PC-3 (cell line): ENCODE results near the gene HNF4A. TPM values are rescaled to one million over a fixed set of nuclear protein-coding genes. Genes with fewer than 3 reads are reported as not detected.

Source experiments
- ATAC-seq: fragments of 200-7000 bp; cut with Tn5 transposase; 2 replicates; pipeline ENCODE4 v1.9.1; 2020; ENCODE audit warnings: mild to moderate bottlenecking, moderate library complexity
- BruUV-seq: library from RNA; stranded (reverse); fragments of 400-500 nt; replicated peaks from 2 replicates; lab custom pipeline; 2021; lab: Mats Ljungman, UMichigan
- CTCF ChIA-PET: fragments of 300-600 bp; sonication (Branson Sonifier 250); formaldehyde crosslinking; loops from one replicate; lab custom pipeline; 2022; ENCODE audit warnings: antibody characterized with exemption; lab: Charles Lee
- POLR2A ChIA-PET: fragments of 300-600 bp; sonication (Branson Sonifier 250); formaldehyde crosslinking; loops from one replicate; lab custom pipeline; 2022; ENCODE audit warnings: antibody characterized with exemption; ENCODE audit not compliant: unreplicated experiment; lab: Charles Lee
- DNase-seq: peaks from one replicate; pipeline ENCODE4 v3.0.0-alpha.2; 2015
- H2AFZ ChIP-seq: fragments of 300-600 bp; sonication (generic); 2 replicates; pipeline ENCODE4 v1.6.0; 2016; ENCODE audit warnings: antibody characterized with exemption, low read length
- H3F3A ChIP-seq: fragments of 300-600 bp; sonication (generic); one replicate; pipeline ENCODE4 v1.6.0; 2017; ENCODE audit warnings: antibody characterized with exemption, low read length, control low read depth, mild to moderate bottlenecking; ENCODE audit not compliant: unreplicated experiment
- H3K27ac ChIP-seq: fragments of 300-600 bp; sonication (generic); 2 replicates; pipeline ENCODE4 v1.5.1; 2016; ENCODE audit warnings: mild to moderate bottlenecking, low read length
- H3K27me3 ChIP-seq: fragments of 300-600 bp; sonication (generic); 2 replicates; pipeline ENCODE4 v1.6.1; 2016; ENCODE audit warnings: low read length, mixed read lengths
- H3K36me3 ChIP-seq: fragments of 300-600 bp; sonication (generic); 2 replicates; pipeline ENCODE4 v1.6.1; 2016; ENCODE audit warnings: low read depth, mixed run types, low read length, mixed read lengths
- H3K4me1 ChIP-seq: fragments of 300-600 bp; sonication (generic); 2 replicates; pipeline ENCODE4 v1.5.1; 2016; ENCODE audit warnings: low read length; ENCODE audit not compliant: insufficient read depth
- H3K4me2 ChIP-seq: fragments of 300-600 bp; sonication (generic); 2 replicates; pipeline ENCODE4 v1.6.0; 2016; ENCODE audit warnings: low read length
- H3K4me3 ChIP-seq: fragments of 300-600 bp; sonication (generic); 2 replicates; pipeline ENCODE4 v1.5.1; 2016; ENCODE audit warnings: mild to moderate bottlenecking, low read length, mixed read lengths
- H3K79me2 ChIP-seq: fragments of 300-600 bp; sonication (generic); 2 replicates; pipeline ENCODE4 v1.6.1; 2017; ENCODE audit warnings: low read length, mixed read lengths
- H3K9ac ChIP-seq: fragments of 300-600 bp; sonication (generic); 2 replicates; pipeline ENCODE4 v1.6.0; 2016; ENCODE audit warnings: mild to moderate bottlenecking, low read length
- H3K9me2 ChIP-seq: fragments of 300-600 bp; sonication (generic); replicated peaks from 2 replicates; pipeline ENCODE4 v1.6.1; 2016; ENCODE audit warnings: mixed run types, low read length, mixed read lengths
- H3K9me3 ChIP-seq: fragments of 300-600 bp; sonication (generic); 2 replicates; pipeline ENCODE4 v1.6.1; 2016; ENCODE audit warnings: low read length, mixed read lengths
- H4K20me1 ChIP-seq: fragments of 300-600 bp; sonication (generic); 2 replicates; pipeline ENCODE4 v1.6.1; 2016; ENCODE audit warnings: low read length, mixed read lengths
- CTCF ChIP-seq: fragments of 300-600 bp; sonication (generic); conservative IDR thresholded peaks from 2 replicates; pipeline ENCODE4 v1.5.1; 2017; ENCODE audit warnings: antibody characterized with exemption, low read depth, mild to moderate bottlenecking, low read length
- EZH2 ChIP-seq: fragments of 300-600 bp; sonication (generic); IDR thresholded peaks from one replicate; pipeline ENCODE4 v1.6.1; 2017; ENCODE audit warnings: antibody characterized with exemption, mild to moderate bottlenecking, low read length; ENCODE audit not compliant: unreplicated experiment
- EZH2phosphoT487 ChIP-seq: fragments of 300-600 bp; sonication (generic); IDR thresholded peaks from 2 replicates; pipeline ENCODE4 v1.6.1; 2018; ENCODE audit warnings: mild to moderate bottlenecking, antibody characterized with exemption, low read length, borderline replicate concordance
- intact Hi-C: fragments of 100-400 bp; cut with micrococcal nuclease; formaldehyde crosslinking; loops from 2 replicates; pipeline ENCODE4 v1.9.0; 2023
- total RNA-seq: library from RNA; depleted of rRNA; stranded (reverse); fragments of >200 nt; gene quantifications from 2 replicates; pipeline ENCODE4 v1.2.3, GENCODE V29; 2014

Gene HNF4A
- total RNA-seq, 1 experiment from 2014 or later, result not detected

GRCh38 chr20:44362466-44362940 is 7.0 kb downstream of the HNF4A start:
- H3K4me2 ChIP-seq, result no peak overlapping the region
- TF ChIP-seq EZH2phosphoT487 (no peak), CTCF (no peak), EZH2 (no peak)
- no peak for DNase-seq
- no peak overlapping the region for H3K27ac ChIP-seq
- H3K27me3 ChIP-seq, result peaks cover 21% of the 10 kb centered on the region
- no peaks in the 10 kb centered on the region for H3K9me2 ChIP-seq
- H3K36me3 ChIP-seq, result no peaks in the 10 kb centered on the region
- no peaks in the 10 kb centered on the region for H3K9me3 ChIP-seq
- intact Hi-C loops, result no loop called here
- ChIA-PET POLR2A (no interaction called here), CTCF (no interaction called here)
- no peak for ATAC-seq
- no peak overlapping the region for H3K4me3 ChIP-seq
- no peaks in the 10 kb centered on the region for H3F3A ChIP-seq
- H2AFZ ChIP-seq, result no peak overlapping the region
- H3K9ac ChIP-seq, result no peak overlapping the region
- H4K20me1 ChIP-seq, result no peaks in the 10 kb centered on the region
- BruUV-seq, result no TSS peak
- H3K4me1 ChIP-seq, result no peaks in the 10 kb centered on the region
- no peaks in the 10 kb centered on the region for H3K79me2 ChIP-seq

GRCh38 chr20:44364068-44364467 is 8.6 kb downstream of the HNF4A start:
- Histone ChIP-seq H3K27me3 (peaks cover 10% of the 10 kb centered on the region; the same call in 1 of the 2 replicates), H3K4me3 (no peak overlapping the region), H3F3A (no peaks in the 10 kb centered on the region), H3K79me2 (no peaks in the 10 kb centered on the region), H3K9me2 (no peaks in the 10 kb centered on the region), H2AFZ (no peak overlapping the region), H3K4me1 (no peaks in the 10 kb centered on the region), H4K20me1 (no peaks in the 10 kb centered on the region), H3K9me3 (no peaks in the 10 kb centered on the region), H3K9ac (no peak overlapping the region), H3K4me2 (no peak overlapping the region), H3K36me3 (no peaks in the 10 kb centered on the region), H3K27ac (no peak overlapping the region)
- no peak for TF ChIP-seq CTCF
- no peak for TF ChIP-seq EZH2
- TF ChIP-seq EZH2phosphoT487, result no peak
- intact Hi-C loops, result no loop called here
- BruUV-seq, result no TSS peak
- POLR2A ChIA-PET, result no interaction called here
- CTCF ChIA-PET, result no interaction called here
- ATAC-seq (no peak), DNase-seq (no peak)

- Histone ChIP-seq H3K79me2 (no peaks in the 10 kb centered on the region), H3K9me2 (no peaks in the 10 kb centered on the region), H3K9me3 (no peaks in the 10 kb centered on the region), H3K27ac (no peak overlapping the region), H3K9ac (no peak overlapping the region), H3K36me3 (no peaks in the 10 kb centered on the region), H3K4me3 (no peak overlapping the region), H4K20me1 (no peaks in the 10 kb centered on the region), H3K4me1 (no peaks in the 10 kb centered on the region), H3K4me2 (no peak overlapping the region), H3K27me3 (peaks cover 4% of the 10 kb centered on the region; the same call in 1 of the 2 replicates), H2AFZ (no peak overlapping the region), H3F3A (no peaks in the 10 kb centered on the region)
- ATAC-seq (no peak), DNase-seq (no peak)
- ChIA-PET CTCF (no interaction called here), POLR2A (interaction anchor here (0.7 kb wide), 1 partner anchor 161 kb away, joined by 3 read pairs; no protein-coding TSS in a partner anchor)
- BruUV-seq, result no TSS peak
- intact Hi-C loops, result no loop called here
- TF ChIP-seq EZH2, result no peak
- TF ChIP-seq EZH2phosphoT487, result no peak
- no peak for TF ChIP-seq CTCF
Measured at GRCh38 chr20:44364780-44365179, 9.3 kb downstream of the HNF4A start.
